Prostate gland (tissue), 2 donors: ENCODE results near the gene LDB3.

Experiments used
- POLR2A ChIP-seq: fragments of 450-650 bp; IDR thresholded peaks from one replicate; pipeline ENCODE4 v1.6.1; 2016; ENCODE audit warnings: antibody characterized with exemption, mild to moderate bottlenecking
- POLR2AphosphoS5 ChIP-seq: sonication (generic); formaldehyde crosslinking; IDR thresholded peaks from one replicate; pipeline ENCODE4 v1.6.1; 2017; ENCODE audit warnings: antibody characterized with exemption
- TF ChIP-seq, protein P1 (sequence below), 4 experiments: fragments of 200-600 bp in 2 of 4; fragments of 450-650 bp in 2 of 4; sonication (generic) in 2 of 4; IDR thresholded peaks; 1 replicate in 3 of 4; 2 replicates in 1 of 4; pipeline ENCODE4 v1.5.1; 2016 to 2019; ENCODE audit warnings: antibody characterized with exemption in 4 of 4, mild to moderate bottlenecking in 2 of 4, moderate library complexity in 2 of 4

DNA sequence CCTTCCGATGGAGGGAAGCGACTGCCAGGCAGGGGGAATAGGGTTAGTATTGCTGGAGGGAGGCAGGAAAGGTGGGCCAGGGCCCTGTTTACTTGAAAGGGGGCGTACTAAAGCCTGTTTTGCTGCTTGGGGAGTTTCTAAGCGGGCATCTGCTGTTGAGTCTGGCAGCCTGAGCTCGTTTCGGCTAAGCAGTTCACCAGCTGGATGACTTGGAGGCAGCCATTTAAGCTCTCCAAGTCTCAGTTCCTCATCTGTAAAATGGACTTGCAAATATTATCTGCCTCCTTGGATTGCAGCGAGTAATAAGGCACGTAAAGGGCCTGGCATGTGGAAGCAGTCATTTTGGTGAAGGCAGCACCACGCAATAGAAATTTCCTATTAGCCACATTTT lies 44.0 kb downstream of the LDB3 start:
- TF ChIP-seq, protein P1, sequence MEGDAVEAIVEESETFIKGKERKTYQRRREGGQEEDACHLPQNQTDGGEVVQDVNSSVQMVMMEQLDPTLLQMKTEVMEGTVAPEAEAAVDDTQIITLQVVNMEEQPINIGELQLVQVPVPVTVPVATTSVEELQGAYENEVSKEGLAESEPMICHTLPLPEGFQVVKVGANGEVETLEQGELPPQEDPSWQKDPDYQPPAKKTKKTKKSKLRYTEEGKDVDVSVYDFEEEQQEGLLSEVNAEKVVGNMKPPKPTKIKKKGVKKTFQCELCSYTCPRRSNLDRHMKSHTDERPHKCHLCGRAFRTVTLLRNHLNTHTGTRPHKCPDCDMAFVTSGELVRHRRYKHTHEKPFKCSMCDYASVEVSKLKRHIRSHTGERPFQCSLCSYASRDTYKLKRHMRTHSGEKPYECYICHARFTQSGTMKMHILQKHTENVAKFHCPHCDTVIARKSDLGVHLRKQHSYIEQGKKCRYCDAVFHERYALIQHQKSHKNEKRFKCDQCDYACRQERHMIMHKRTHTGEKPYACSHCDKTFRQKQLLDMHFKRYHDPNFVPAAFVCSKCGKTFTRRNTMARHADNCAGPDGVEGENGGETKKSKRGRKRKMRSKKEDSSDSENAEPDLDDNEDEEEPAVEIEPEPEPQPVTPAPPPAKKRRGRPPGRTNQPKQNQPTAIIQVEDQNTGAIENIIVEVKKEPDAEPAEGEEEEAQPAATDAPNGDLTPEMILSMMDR (IDR thresholded peaks at IDR 0.05): no peak
- TF ChIP-seq POLR2A (no peak), POLR2AphosphoS5 (no peak)
